Sigmoid colon (tissue), 7 donors: ENCODE results near the gene GALR2. TPM values are rescaled to one million over a fixed set of nuclear protein-coding genes. Genes with fewer than 3 reads are reported as not detected.
A peak's percentile ranks its signal among the peaks of the same experiment; 100 is the strongest.

Source experiments
- DNase-seq: peaks from one replicate; pipeline ENCODE4 v3.0.0-alpha.2; 2019
- H3K27ac ChIP-seq, 4 donors: fragments of 200-600 bp; sonication (generic); one replicate each; pipeline ENCODE4 v1.5.1; 2016 to 2019; ENCODE audit warnings: mild to moderate bottlenecking in 1 of 4
- H3K27me3 ChIP-seq, 3 donors: fragments of 200-600 bp; sonication (generic); one replicate each; pipeline ENCODE4 v1.5.1; 2019; ENCODE audit warnings: mild to moderate bottlenecking in 1 of 3
- H3K36me3 ChIP-seq, 4 donors: fragments of 200-600 bp; sonication (generic); one replicate each; pipeline ENCODE4 v1.5.1; 2016 to 2019
- H3K4me1 ChIP-seq, 4 donors: fragments of 200-600 bp; sonication (generic); one replicate each; pipeline ENCODE4 v1.5.1; 2017 to 2019
- H3K4me3 ChIP-seq, 4 donors: fragments of 200-600 bp; sonication (generic); one replicate each; pipeline ENCODE4 v1.5.1; 2017 to 2019; ENCODE audit warnings: mild to moderate bottlenecking in 2 of 4, moderate library complexity in 1 of 4
- H3K9me3 ChIP-seq, 4 donors: fragments of 200-600 bp in 3 of 4; sonication (generic) in 3 of 4; one replicate each; pipeline versions ENCODE4 v1.5.1 to v1.6.1; 2013 to 2019
- EP300 ChIP-seq, 4 donors: sonication (generic); formaldehyde crosslinking; IDR thresholded peaks; one replicate each; pipeline ENCODE4 v1.6.1; 2017; ENCODE audit warnings: antibody characterized with exemption in 4 of 4
- POLR2A ChIP-seq, 2 donors: fragments of 450-650 bp; IDR thresholded peaks; one replicate each; pipeline ENCODE4 v1.6.1; 2016; ENCODE audit warnings: antibody characterized with exemption in 2 of 2, mild to moderate bottlenecking in 2 of 2, moderate library complexity in 2 of 2
- POLR2AphosphoS5 ChIP-seq, 4 donors: sonication (generic); formaldehyde crosslinking; IDR thresholded peaks; one replicate each; pipeline ENCODE4 v1.6.1; 2017; ENCODE audit warnings: antibody characterized with exemption in 4 of 4
- WGBS, 2 donors: extraction: QIAGEN DNeasy Blood & Tissue Kit; methylation state at CpG; one replicate each; pipeline ENCODE4 v1.1.7; 2013; 5-methylcytosine and 5-hydroxymethylcytosine counted together
- intact Hi-C: fragments of 100-400 bp; cut with DNase I; formaldehyde crosslinking; loops from one replicate; pipeline ENCODE4 v1.15.1; 2023
- polyA plus RNA-seq, 3 donors: library from polyadenylated mRNA; stranded (reverse); fragments of 200-250 nt; gene quantifications; one replicate each; pipeline ENCODE4 v1.2.3, GENCODE V29; 2013
- total RNA-seq, 4 donors: library from RNA; depleted of rRNA; stranded (reverse); fragments of >200 nt; gene quantifications; one replicate each; pipeline ENCODE4 v1.1.0, GENCODE V29; 2016
- TF ChIP-seq, protein P1 (sequence below), 4 experiments: fragments of 450-650 bp in 3 of 4; fragments of 200-600 bp in 1 of 4; IDR thresholded peaks; one replicate each; pipeline ENCODE4 v1.5.1; 2016 to 2019; ENCODE audit warnings: antibody characterized with exemption in 4 of 4, mild to moderate bottlenecking in 3 of 4, moderate library complexity in 2 of 4
- donor health status: healthy with polysubstance abuse.
- donor health status: Bipolar disorder and iron deficiency.
- donor health status: healthy.

GALR2 gene
- total and polyA plus RNA-seq, 7 donors: 1.6 to 20.2 (median 6.4) TPM; not detected in 2

DNA sequence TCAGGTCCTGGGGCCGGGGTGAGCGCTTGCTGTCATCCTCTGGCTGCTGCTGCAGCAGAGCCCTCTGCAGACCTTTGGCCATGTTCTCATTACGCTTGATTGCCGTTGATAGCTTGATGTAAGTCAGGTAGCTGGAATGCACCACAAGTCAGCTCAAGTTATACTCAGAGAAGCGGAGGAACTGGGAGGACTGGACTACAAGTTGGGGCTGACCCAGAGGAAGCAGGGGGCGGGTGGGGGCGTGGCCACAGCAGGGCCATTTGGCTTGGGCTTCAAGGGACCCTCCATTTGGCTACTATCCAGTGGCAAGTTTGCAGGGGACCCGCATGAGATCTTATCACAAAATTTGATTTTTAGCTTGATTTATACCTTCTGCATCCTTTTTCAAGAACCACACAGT is 28.5 kb upstream of the GALR2 start:
- H3K27ac ChIP-seq: no peak overlapping the region
- 94 to 95% methylated on average over 8 of the region's 8 CpGs for WGBS, 2 donors
- DNase-seq: no peak
- peaks cover 0 to 38% (median 22%) of the 10 kb centered on the region in 4 donors for H3K4me1 ChIP-seq
- H3K36me3 ChIP-seq: peaks cover 55 to 99% (median 79%) of the 10 kb centered on the region in 4 donors
- intact Hi-C loops: no loop called here
- no peak overlapping the region for H3K4me3 ChIP-seq
- no peaks in the 10 kb centered on the region for H3K9me3 ChIP-seq
- TF ChIP-seq POLR2AphosphoS5 (IDR thresholded peaks at IDR 0.05): no peak
- TF ChIP-seq, protein P1, sequence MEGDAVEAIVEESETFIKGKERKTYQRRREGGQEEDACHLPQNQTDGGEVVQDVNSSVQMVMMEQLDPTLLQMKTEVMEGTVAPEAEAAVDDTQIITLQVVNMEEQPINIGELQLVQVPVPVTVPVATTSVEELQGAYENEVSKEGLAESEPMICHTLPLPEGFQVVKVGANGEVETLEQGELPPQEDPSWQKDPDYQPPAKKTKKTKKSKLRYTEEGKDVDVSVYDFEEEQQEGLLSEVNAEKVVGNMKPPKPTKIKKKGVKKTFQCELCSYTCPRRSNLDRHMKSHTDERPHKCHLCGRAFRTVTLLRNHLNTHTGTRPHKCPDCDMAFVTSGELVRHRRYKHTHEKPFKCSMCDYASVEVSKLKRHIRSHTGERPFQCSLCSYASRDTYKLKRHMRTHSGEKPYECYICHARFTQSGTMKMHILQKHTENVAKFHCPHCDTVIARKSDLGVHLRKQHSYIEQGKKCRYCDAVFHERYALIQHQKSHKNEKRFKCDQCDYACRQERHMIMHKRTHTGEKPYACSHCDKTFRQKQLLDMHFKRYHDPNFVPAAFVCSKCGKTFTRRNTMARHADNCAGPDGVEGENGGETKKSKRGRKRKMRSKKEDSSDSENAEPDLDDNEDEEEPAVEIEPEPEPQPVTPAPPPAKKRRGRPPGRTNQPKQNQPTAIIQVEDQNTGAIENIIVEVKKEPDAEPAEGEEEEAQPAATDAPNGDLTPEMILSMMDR (IDR thresholded peaks at IDR 0.05): no peak
- no peak for TF ChIP-seq EP300 (IDR thresholded peaks at IDR 0.05)
- no peak for TF ChIP-seq POLR2A (IDR thresholded peaks at IDR 0.05)
- no peaks in the 10 kb centered on the region for H3K27me3 ChIP-seq

DNA sequence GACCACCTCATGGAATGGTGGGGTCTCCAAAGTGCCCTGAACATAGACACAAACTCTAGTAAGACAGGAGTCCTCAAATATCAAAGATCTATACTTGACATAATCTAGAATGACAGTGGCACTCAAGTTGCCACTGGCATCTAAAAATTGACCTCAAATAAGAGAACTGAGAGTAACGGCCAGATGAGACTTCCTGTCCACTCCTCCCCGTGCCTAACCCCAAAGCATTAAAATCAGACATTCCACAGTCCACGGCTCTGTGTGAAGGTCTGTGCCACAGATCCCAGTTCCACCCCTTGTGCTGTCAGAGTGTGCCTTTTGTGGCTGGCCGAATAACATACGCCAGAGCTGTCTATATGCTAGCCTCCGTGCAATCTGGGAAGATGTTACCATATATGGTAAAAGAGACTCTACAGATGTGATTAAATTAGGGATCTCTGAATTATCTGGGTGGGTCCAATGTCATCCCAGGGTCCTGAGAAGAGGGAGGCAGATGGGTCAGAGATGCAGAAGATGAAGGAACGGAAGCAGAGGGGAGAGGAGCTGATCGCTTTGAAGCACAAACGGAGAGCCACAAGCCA is 26.5 kb upstream of the GALR2 start:
- peaks cover 47 to 93% (median 66%) of the 10 kb centered on the region in 4 donors for H3K36me3 ChIP-seq
- intact Hi-C loops: no loop called here
- H3K9me3 ChIP-seq: no peaks in the 10 kb centered on the region
- no peak for DNase-seq
- H3K27me3 ChIP-seq: no peaks in the 10 kb centered on the region
- no peak overlapping the region for H3K4me3 ChIP-seq
- peaks cover 0 to 41% (median 30%) of the 10 kb centered on the region in 4 donors for H3K4me1 ChIP-seq
- no peak for TF ChIP-seq POLR2A (IDR thresholded peaks at IDR 0.05)
- TF ChIP-seq, protein P1 (IDR thresholded peaks at IDR 0.05): no peak
- no peak for TF ChIP-seq POLR2AphosphoS5 (IDR thresholded peaks at IDR 0.05)
- no peak for TF ChIP-seq EP300 (IDR thresholded peaks at IDR 0.05)
- peak overlapping the region in 3 of 4 donors; percentile 47 to 67 (median 63) for H3K27ac ChIP-seq
- 85 to 91% methylated on average over 9 of the region's 9 CpGs for WGBS, 2 donors

DNA sequence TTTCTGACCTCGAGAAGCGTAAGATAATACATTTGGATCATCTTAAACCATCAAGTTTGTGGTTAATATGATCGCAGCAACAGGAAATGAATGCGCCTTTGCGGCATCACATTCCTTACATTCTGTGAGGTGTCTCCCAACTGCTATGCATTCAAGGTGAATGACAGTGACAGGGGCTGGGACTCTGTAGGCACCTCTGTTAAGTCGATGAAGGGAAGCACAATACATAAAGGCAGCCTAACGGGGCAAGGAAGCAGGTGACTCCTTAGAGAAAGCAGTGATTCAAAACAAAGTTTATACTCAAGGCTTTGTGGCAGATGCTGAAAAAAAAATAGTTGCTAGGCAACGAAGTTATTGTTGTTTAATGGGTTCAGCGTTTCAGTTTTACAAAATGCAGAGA is 25.9 kb upstream of the GALR2 start:
- peaks cover 41 to 93% (median 63%) of the 10 kb centered on the region in 4 donors for H3K36me3 ChIP-seq
- TF ChIP-seq, protein P1 (IDR thresholded peaks at IDR 0.05): no peak
- no peak for TF ChIP-seq POLR2A (IDR thresholded peaks at IDR 0.05)
- no peak for TF ChIP-seq EP300 (IDR thresholded peaks at IDR 0.05)
- TF ChIP-seq POLR2AphosphoS5 (IDR thresholded peaks at IDR 0.05): no peak
- no peak overlapping the region for H3K4me3 ChIP-seq
- no peaks in the 10 kb centered on the region for H3K9me3 ChIP-seq
- intact Hi-C loops: no loop called here
- no peaks in the 10 kb centered on the region for H3K27me3 ChIP-seq
- no peak for DNase-seq
- peaks cover 0 to 41% (median 30%) of the 10 kb centered on the region in 4 donors for H3K4me1 ChIP-seq
- H3K27ac ChIP-seq: peak overlapping the region in 3 of 4 donors; percentile 47 to 67 (median 63)
- 78 to 84% methylated on average over 9 of the region's 9 CpGs for WGBS, 2 donors

DNA sequence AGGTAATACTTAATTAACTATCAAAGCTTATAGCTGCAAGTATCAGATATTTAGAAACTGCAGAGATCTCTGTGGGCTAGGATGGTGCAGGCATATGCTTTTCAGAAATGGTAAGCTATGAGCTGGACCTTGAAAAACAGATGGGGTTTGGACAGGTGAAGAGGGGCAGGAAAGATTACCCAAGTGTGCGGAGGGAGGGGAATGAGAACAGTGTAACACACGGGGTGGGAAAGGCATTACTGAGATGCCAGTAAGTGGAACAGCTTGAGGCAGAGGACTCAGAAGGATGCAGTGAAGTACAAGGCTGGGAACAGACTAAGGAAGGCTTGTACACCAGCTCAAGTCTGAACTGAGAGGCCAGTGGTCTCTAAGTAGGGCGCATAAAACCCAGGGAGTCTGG is 25.3 kb upstream of the GALR2 start:
- no peak for DNase-seq
- Histone ChIP-seq H3K9me3 (no peaks in the 10 kb centered on the region), H3K4me3 (no peak overlapping the region), H3K27me3 (no peaks in the 10 kb centered on the region), H3K4me1 (peaks cover 0 to 41% (median 30%) of the 10 kb centered on the region in 4 donors), H3K27ac (peak overlapping the region in 3 of 4 donors; percentile 4 to 67 (median 63)), H3K36me3 (peaks cover 40 to 93% (median 59%) of the 10 kb centered on the region in 4 donors)
- WGBS, 2 donors: 92 to 93% methylated on average over 3 of the region's 3 CpGs
- intact Hi-C loops: no loop called here
- TF ChIP-seq POLR2A (IDR thresholded peaks at IDR 0.05) (no peak), EP300 (IDR thresholded peaks at IDR 0.05) (no peak), POLR2AphosphoS5 (IDR thresholded peaks at IDR 0.05) (no peak)
- TF ChIP-seq, protein P1 (IDR thresholded peaks at IDR 0.05): no peak
